PFSK-1 (cell line): ENCODE results near the gene PCCA.

Experiments used
- FOXP2 ChIP-seq: optimal IDR thresholded peaks from 2 replicates; pipeline ENCODE3; 2011; ENCODE audit warnings: borderline replicate concordance, control low read depth, inconsistent platforms; ENCODE audit not compliant: insufficient read depth; ENCODE audit errors: extremely low read length, extremely low read depth
- POLR2AphosphoS5 ChIP-seq: IDR thresholded peaks from 2 replicates; pipeline ENCODE4 v1.6.1; 2012; ENCODE audit warnings: low read depth, mild to moderate bottlenecking, control low read depth, low read length, moderate library complexity
- SIN3A ChIP-seq: IDR thresholded peaks from 2 replicates; pipeline ENCODE4 v1.6.1; 2012; ENCODE audit warnings: mild to moderate bottlenecking, low read length, moderate library complexity, borderline replicate concordance; ENCODE audit not compliant: insufficient read depth
- TAF1 ChIP-seq: IDR thresholded peaks from 2 replicates; pipeline ENCODE4 v1.6.1; 2012; ENCODE audit warnings: low read length, control low read depth, borderline replicate concordance; ENCODE audit not compliant: insufficient read depth
- TF ChIP-seq, protein P1 (sequence below), 2 experiments: IDR thresholded peaks; 2 replicates each; pipeline versions ENCODE4 v1.6.1 to v1.8.0; 2011 to 2012; ENCODE audit warnings: low read depth in 2 of 2, low read length in 2 of 2, control low read depth in 1 of 2, inconsistent platforms in 1 of 2, mild to moderate bottlenecking in 1 of 2, moderate library complexity in 1 of 2; ENCODE audit not compliant: insufficient read depth in 1 of 2

PCCA gene

DNA sequence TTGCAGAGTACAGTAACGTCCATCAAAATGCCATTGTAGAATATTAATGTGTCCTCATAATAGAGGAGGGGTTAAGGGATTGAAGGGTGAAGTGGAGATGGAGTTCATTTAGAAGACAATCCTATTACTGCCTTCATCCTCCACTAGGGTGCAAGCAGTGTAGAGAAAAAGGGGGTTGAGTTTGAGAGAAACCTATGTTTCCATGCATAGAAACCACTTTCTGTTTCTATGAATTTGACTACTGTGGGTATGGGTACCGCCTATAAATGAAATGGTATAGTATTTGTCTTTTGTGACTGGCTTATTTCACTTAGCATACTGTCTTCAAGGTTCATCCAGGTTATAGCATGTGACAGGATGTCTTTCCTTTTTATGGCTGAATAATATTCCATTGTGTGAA lies 343.7 kb downstream of the PCCA start:
- TF ChIP-seq TAF1, result no peak

DNA sequence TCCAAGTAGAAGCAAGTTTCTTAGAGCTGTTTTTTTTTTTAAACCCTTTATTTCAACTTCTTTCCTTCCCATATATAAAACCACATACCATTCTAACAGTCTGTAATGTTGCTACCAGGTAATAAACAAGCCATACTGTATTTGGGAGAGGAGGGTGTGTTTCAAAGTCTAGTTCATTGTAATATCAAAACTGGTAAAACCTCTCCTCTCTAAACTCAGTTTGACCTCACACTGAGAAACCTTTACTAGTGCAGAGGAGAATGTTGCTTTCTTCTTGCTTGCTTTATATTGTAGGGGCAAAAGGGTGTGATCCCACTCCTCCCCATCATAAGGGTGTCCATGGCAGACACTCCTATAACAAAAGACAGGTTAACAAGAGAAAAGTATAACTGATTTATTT lies 344.6 kb downstream of the PCCA start:
- TF ChIP-seq, protein P1, sequence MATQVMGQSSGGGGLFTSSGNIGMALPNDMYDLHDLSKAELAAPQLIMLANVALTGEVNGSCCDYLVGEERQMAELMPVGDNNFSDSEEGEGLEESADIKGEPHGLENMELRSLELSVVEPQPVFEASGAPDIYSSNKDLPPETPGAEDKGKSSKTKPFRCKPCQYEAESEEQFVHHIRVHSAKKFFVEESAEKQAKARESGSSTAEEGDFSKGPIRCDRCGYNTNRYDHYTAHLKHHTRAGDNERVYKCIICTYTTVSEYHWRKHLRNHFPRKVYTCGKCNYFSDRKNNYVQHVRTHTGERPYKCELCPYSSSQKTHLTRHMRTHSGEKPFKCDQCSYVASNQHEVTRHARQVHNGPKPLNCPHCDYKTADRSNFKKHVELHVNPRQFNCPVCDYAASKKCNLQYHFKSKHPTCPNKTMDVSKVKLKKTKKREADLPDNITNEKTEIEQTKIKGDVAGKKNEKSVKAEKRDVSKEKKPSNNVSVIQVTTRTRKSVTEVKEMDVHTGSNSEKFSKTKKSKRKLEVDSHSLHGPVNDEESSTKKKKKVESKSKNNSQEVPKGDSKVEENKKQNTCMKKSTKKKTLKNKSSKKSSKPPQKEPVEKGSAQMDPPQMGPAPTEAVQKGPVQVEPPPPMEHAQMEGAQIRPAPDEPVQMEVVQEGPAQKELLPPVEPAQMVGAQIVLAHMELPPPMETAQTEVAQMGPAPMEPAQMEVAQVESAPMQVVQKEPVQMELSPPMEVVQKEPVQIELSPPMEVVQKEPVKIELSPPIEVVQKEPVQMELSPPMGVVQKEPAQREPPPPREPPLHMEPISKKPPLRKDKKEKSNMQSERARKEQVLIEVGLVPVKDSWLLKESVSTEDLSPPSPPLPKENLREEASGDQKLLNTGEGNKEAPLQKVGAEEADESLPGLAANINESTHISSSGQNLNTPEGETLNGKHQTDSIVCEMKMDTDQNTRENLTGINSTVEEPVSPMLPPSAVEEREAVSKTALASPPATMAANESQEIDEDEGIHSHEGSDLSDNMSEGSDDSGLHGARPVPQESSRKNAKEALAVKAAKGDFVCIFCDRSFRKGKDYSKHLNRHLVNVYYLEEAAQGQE (IDR thresholded peaks at IDR 0.05; ENCODE audit: insufficient read depth in 1 of 2, low read depth in 2 of 2, low read length in 2 of 2), result no peak
- TF ChIP-seq FOXP2 (no peak), SIN3A (no peak), TAF1 (no peak), POLR2AphosphoS5 (no peak)

DNA sequence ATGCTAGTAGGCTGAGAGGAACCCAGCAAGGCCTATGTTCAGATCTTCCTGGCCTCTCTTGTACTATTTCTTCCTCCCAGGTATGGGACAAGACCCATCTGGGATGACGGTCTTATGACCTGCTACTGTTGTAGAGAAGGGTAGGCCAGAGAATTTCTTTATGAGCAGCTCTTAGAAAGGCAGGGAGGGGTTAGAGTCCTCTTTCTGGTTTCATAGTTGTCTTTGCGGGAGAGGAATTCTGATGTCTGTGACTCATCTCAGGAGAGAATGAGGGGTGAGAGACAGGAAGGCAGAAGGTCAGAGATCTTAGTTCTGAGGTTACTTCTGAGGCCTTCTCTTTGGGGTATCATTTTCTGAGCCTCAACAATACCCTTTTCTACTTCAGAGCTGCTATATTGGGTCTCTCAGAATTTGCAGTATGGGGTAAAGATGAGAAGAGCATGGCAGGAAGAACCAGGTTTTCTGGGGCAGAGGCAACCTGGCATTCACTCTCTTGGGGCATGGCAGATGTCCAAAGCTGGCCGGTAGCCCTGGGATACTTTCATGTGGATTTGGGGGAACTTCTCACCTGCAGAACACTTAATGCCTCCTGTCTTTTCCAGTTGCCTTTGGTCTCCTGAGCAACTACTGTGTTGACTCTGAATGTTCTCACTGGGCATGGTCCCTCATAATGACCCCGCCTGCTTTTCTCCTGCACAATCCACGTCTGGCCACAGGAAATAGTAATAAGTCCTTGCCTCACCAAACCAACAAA lies 345.3 kb downstream of the PCCA start:
- TF ChIP-seq SIN3A (no peak), FOXP2 (no peak), TAF1 (no peak), POLR2AphosphoS5 (no peak)
- TF ChIP-seq, protein P1 (IDR thresholded peaks at IDR 0.05; ENCODE audit: insufficient read depth in 1 of 2, low read depth in 2 of 2, low read length in 2 of 2), result no peak

DNA sequence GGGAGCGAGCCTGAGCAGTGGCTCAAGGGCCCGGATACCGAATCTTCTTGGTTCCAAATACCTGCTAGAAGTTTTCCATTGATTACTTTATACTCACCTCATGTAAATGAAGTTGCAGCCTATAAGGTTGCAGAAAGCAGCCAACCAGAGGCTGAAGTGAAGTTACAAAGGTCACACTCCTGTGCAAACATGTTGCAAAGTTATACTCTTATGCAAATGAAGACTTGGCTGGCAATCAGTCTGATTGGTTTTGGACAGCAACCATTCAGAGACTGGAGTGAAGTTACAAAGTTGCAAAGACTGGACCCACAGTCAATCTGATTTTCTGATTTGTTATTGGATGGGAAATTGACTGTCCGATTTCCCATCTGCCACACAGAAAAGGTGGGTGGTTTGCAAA lies 347.2 kb downstream of the PCCA start:
- TF ChIP-seq POLR2AphosphoS5 (no peak), FOXP2 (no peak), TAF1 (no peak), SIN3A (no peak)
- TF ChIP-seq, protein P1 (IDR thresholded peaks at IDR 0.05; ENCODE audit: insufficient read depth in 1 of 2, low read depth in 2 of 2, low read length in 2 of 2), result no peak

DNA sequence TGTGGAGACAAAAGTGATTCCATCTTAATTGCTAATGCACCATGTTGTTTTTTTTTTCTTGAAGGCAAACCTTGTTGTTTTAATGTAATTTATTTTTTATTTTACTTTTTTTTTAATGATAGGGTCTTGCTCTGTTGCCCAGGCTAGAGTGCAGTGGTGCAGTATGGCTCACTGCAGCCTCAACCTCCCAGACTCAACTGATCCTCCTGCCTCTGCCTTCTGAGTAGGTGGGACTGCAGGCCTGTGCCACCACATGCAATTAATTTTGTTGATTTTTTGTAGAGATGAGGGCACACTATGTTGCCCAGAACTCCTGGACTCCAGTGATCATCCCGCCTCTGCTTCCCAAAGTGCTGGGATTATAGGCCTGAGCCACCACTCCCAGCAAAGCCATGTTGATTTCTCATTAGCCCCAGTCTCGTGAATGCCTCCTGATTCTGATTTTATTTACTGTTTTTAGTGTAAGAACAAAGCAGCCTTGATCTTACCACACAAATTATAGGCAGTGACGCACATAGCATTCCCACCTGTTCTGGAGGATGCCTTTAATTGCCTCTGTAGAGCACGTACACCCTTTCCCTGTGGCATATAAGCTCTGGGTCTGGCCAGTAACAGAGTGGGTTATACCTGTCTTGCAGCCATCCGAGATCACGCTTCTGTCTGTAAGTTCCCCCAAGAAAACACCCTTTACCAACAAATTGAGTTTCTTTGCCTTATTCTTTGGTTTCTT lies 349.3 kb downstream of the PCCA start:
- TF ChIP-seq, protein P1 (IDR thresholded peaks at IDR 0.05; ENCODE audit: insufficient read depth in 1 of 2, low read depth in 2 of 2, low read length in 2 of 2), result no peak
- TF ChIP-seq SIN3A (no peak), TAF1 (no peak), POLR2AphosphoS5 (no peak), FOXP2 (no peak)
